Heart left ventricle (tissue), 16 donors: ENCODE data around the gene NFKBIB. TPM values are rescaled to one million over a fixed set of nuclear protein-coding genes. Genes with fewer than 3 reads are reported as not detected.

Experiments used
- ATAC-seq, 4 donors: fragments of 200-7000 bp; cut with Tn5 transposase; one replicate each; pipeline ENCODE4 v1.9.1; 2020 to 2022; ENCODE audit warnings: moderate library complexity in 4 of 4, mild to moderate bottlenecking in 3 of 4, moderate number of reproducible peaks in 1 of 4
- DNase-seq, 5 donors: peaks; one replicate each; pipeline ENCODE4 v3.0.0-alpha.2; 2020
- H3K27ac ChIP-seq, 12 donors: fragments of 200-600 bp; sonication (generic) in 4 of 12; one replicate each; pipeline versions ENCODE4 v1.5.0 to v1.8.0; 2016 to 2022; ENCODE audit warnings: mild to moderate bottlenecking in 2 of 12
- H3K27me3 ChIP-seq, 9 donors: fragments of 200-600 bp; sonication (generic) in 2 of 9; one replicate each; pipeline versions ENCODE4 v1.5.1 to v1.8.0; 2016 to 2022; ENCODE audit warnings: mild to moderate bottlenecking in 3 of 9
- H3K36me3 ChIP-seq, 9 donors: fragments of 200-600 bp; sonication (generic) in 2 of 9; one replicate each; pipeline versions ENCODE4 v1.5.0 to v1.8.0; 2018 to 2022; ENCODE audit warnings: mild to moderate bottlenecking in 2 of 9
- H3K4me1 ChIP-seq, 12 donors: fragments of 200-600 bp; sonication (generic) in 4 of 12; one replicate each; pipeline versions ENCODE4 v1.5.0 to v1.8.0; 2016 to 2022; ENCODE audit warnings: mild to moderate bottlenecking in 3 of 12
- H3K4me3 ChIP-seq, 12 donors: fragments of 200-600 bp; sonication (generic) in 4 of 12; one replicate each; pipeline versions ENCODE4 v1.5.0 to v1.8.0; 2017 to 2022; ENCODE audit warnings: mild to moderate bottlenecking in 9 of 12, moderate library complexity in 4 of 12
- H3K9me3 ChIP-seq, 12 donors: fragments of 200-600 bp; sonication (generic) in 4 of 12; one replicate each; pipeline versions ENCODE4 v1.5.0 to v1.8.0; 2016 to 2022; ENCODE audit warnings: mild to moderate bottlenecking in 1 of 12
- CTCF ChIP-seq, 12 donors: fragments of 200-600 bp; sonication (generic) in 4 of 12; IDR thresholded peaks; one replicate each; pipeline versions ENCODE4 v1.5.0 to v1.8.0; 2018 to 2022; ENCODE audit warnings: antibody characterized with exemption in 12 of 12, mild to moderate bottlenecking in 5 of 12
- POLR2A ChIP-seq, 2 donors: fragments of 450-650 bp; IDR thresholded peaks; one replicate each; pipeline ENCODE4 v1.6.1; 2017; ENCODE audit warnings: antibody characterized with exemption in 2 of 2, mild to moderate bottlenecking in 2 of 2, moderate library complexity in 2 of 2
- WGBS, 4 donors: extraction: QIAGEN DNeasy Blood & Tissue Kit in 2 of 4; methylation state at CpG; one replicate each; pipeline versions ENCODE4 v1.1.5 to v1.1.7; 2013 to 2018; 5-methylcytosine and 5-hydroxymethylcytosine counted together
- intact Hi-C, 10 donors: fragments of 100-400 bp; cut with DNase I; formaldehyde crosslinking; loops; one replicate each; pipeline versions ENCODE4 v1.11.1 to v1.14.2; 2022
- polyA plus RNA-seq, 2 donors: library from polyadenylated mRNA; stranded (reverse); fragments of 200-250 nt; gene quantifications; one replicate each; pipeline ENCODE4 v1.2.3, GENCODE V29; 2013
- total RNA-seq, 9 donors: library from RNA; depleted of rRNA in 2 of 9; stranded (reverse); fragments of >200 nt in 2 of 9; fragmentation: NEBNext Ultra II Directional in 3 of 9; extraction: Animal tissue kit (Norgen Biotek cat#: 25700) in 3 of 9; gene quantifications; one replicate each; pipeline versions ENCODE4 v1.1.0 to v1.2.4, GENCODE V29; 2016 to 2023
- donor health status: ischemic (EF 13 %, LVEDD 7.1; RV severe dilation, severe dysfunction).
- donor health status: healthy with polysubstance abuse.
- donor health status: DM: no; HTN: yes; CAD: no.
- donor health status: DM: no; HTN: no; CAD: no.
- donor health status: ischemic (EF 25% LVEDD 6.9; RV normal size, moderate dysfunction).
- donor health status: ischemic (EF 25% LVEDD 5.7; RV mildly dilated, moderate dysfunction).
- donor health status: healthy.
- donor health status: DM: yes; HTN: yes; CAD: no.
- donor health status: ischemic (EF 35%, LVEDD 5.7; RV mildly dilated, moderate dysfunction).
- donor health status: nonischemic (EF 11% LVEDD 7.7; RV severe dilation, severe dysfunction).
- donor health status: DM: yes; HTN: yes; CAD: no.
- donor health status: PGD.
- donor health status: ischemic (EF 29% LVEDD 5.4; RV normal size, mild dysfunction).
- donor health status: nonischemic (EF 23%, LVEDD 6.1; RV moderate dilation, normal function).

NFKBIB gene
- total and polyA plus RNA-seq, 11 donors = 17.2 to 90.4 (median 24.0) TPM

- no peak for DNase-seq
- intact Hi-C loops = loop anchor here in 3 of 10 donors (5.0 to 10.0 kb wide), 3 partner anchors 372 to 538 kb away; partner anchors contain the start of gene LRFN1 (in 1 of the 3)
- Histone ChIP-seq H3K36me3 (no peaks in the 10 kb centered on the region), H3K4me3 (no peak overlapping the region), H3K9me3 (no peaks in the 10 kb centered on the region), H3K27me3 (peaks cover 0 to 11% (median 0%) of the 10 kb centered on the region in 9 donors), H3K4me1 (peaks cover 3 to 12% (median 8%) of the 10 kb centered on the region in 12 donors), H3K27ac (no peak overlapping the region)
- 67 to 72% (median 69%) methylated on average over 13 of the region's 13 CpGs for WGBS, 4 donors
- no peak for ATAC-seq
- TF ChIP-seq CTCF (IDR thresholded peaks at IDR 0.05) (peak in 10 of 12 donors; percentile 17 to 47 (median 33)), POLR2A (IDR thresholded peaks at IDR 0.05) (no peak)
Observed at GRCh38 chr19:38952395-38953165, 52.8 kb downstream of the NFKBIB start.

GRCh38 chr19:38953677-38954076 lies 53.9 kb downstream of the NFKBIB start:
- no peak for DNase-seq
- Histone ChIP-seq H3K27me3 (peaks cover 0 to 11% (median 0%) of the 10 kb centered on the region in 9 donors), H3K4me1 (peaks cover 3 to 12% (median 8%) of the 10 kb centered on the region in 12 donors), H3K4me3 (no peak overlapping the region), H3K36me3 (no peaks in the 10 kb centered on the region), H3K9me3 (no peaks in the 10 kb centered on the region), H3K27ac (no peak overlapping the region)
- no peak for TF ChIP-seq POLR2A (IDR thresholded peaks at IDR 0.05)
- no peak for TF ChIP-seq CTCF (IDR thresholded peaks at IDR 0.05)
- ATAC-seq = no peak
- intact Hi-C loops = loop anchor here in 3 of 10 donors (5.0 to 10.0 kb wide), 3 partner anchors 371 to 539 kb away; partner anchors contain the start of gene LRFN1 (in 1 of the 3)
- WGBS, 4 donors = 66 to 77% (median 69%) methylated on average over 4 of the region's 4 CpGs

- no peaks in the 10 kb centered on the region for H3K4me1 ChIP-seq
- 90 to 97% (median 92%) methylated on average over 2 of the region's 2 CpGs for WGBS, 4 donors
- no peak overlapping the region for H3K4me3 ChIP-seq
- TF ChIP-seq CTCF (IDR thresholded peaks at IDR 0.05) (no peak), POLR2A (IDR thresholded peaks at IDR 0.05) (no peak)
- H3K27ac ChIP-seq = no peak overlapping the region
- ATAC-seq (no peak), DNase-seq (no peak)
- no peaks in the 10 kb centered on the region for H3K9me3 ChIP-seq
- H3K36me3 ChIP-seq = no peaks in the 10 kb centered on the region
- H3K27me3 ChIP-seq = no peaks in the 10 kb centered on the region
- intact Hi-C loops = loop anchor here in 2 of 10 donors (10.0 kb wide), 2 partner anchors 369 to 541 kb away; partner anchors contain the start of gene LRFN1 (in 1 of the 2)
Observed at GRCh38 chr19:38956264-38956663, 56.5 kb downstream of the NFKBIB start.

- H3K4me3 ChIP-seq = no peak overlapping the region
- H3K27me3 ChIP-seq = no peaks in the 10 kb centered on the region
- no peak for TF ChIP-seq POLR2A (IDR thresholded peaks at IDR 0.05)
- no peak for TF ChIP-seq CTCF (IDR thresholded peaks at IDR 0.05)
- ATAC-seq (no peak), DNase-seq (no peak)
- WGBS, 4 donors = 88 to 99% (median 93%) methylated on average over 2 of the region's 2 CpGs
- no peak overlapping the region for H3K27ac ChIP-seq
- H3K9me3 ChIP-seq = no peaks in the 10 kb centered on the region
- H3K36me3 ChIP-seq = no peaks in the 10 kb centered on the region
- intact Hi-C loops = loop anchor here in 2 of 10 donors (10.0 kb wide), 2 partner anchors 366 to 544 kb away; partner anchors contain the start of gene LRFN1 (in 1 of the 2)
- H3K4me1 ChIP-seq = peaks cover 0 to 9% (median 0%) of the 10 kb centered on the region in 12 donors
Observed at GRCh38 chr19:38958301-38958700, 58.5 kb downstream of the NFKBIB start.
